Measurements from ENCODE around the gene CCNI2. TPM values are rescaled to one million over a fixed set of nuclear protein-coding genes. Genes with fewer than 3 reads are reported as not detected.
"Not testable (repeated sequence)": the region's sequence is repeated elsewhere in the genome, so short reads cannot be mapped to it uniquely, and the experiment has no call there.

Gene CCNI2
- total RNA-seq, 1 experiment from 2014 or later = not detected

- Histone ChIP-seq H3K4me1 (ENCODE audit: insufficient read depth, low read length, poor library complexity, severe bottlenecking) (no peaks in the 10 kb centered on the region), H3K27me3 (replicated peaks; ENCODE audit: insufficient read depth, low read depth, low read length, poor library complexity) (peaks cover 4% of the 10 kb centered on the region), H3K9me3 (ENCODE audit: low read depth, low read length, poor library complexity, severe bottlenecking) (no peaks in the 10 kb centered on the region), H3K4me3 (ENCODE audit: low read depth, low read length, poor library complexity, severe bottlenecking) (no peak overlapping the region), H3K36me3 (ENCODE audit: insufficient read depth, low read length, poor library complexity, severe bottlenecking) (no peaks in the 10 kb centered on the region), H3K27ac (ENCODE audit: low read depth, low read length, poor library complexity, severe bottlenecking) (no peak overlapping the region)
- ChIA-PET CTCF (no interaction called here), POLR2A (ENCODE audit: low non-redundant PET) (no interaction called here)
- intact Hi-C loops (cut with micrococcal nuclease; ENCODE audit: unreplicated experiment) = no loop called here
- DNase-seq (ENCODE audit: low spot score) = no peak
- no TSS peak for BruUV-seq (replicated peaks)
- TF ChIP-seq CTCF (conservative IDR thresholded peaks at IDR 0.05; ENCODE audit: low read depth, low read length) (no peak), EZH2 (IDR thresholded peaks at IDR 0.05; ENCODE audit: borderline replicate concordance, low read depth, low read length, poor library complexity, severe bottlenecking) (no peak)
Measured at GRCh38 chr5:132799392-132799791, 52.2 kb downstream of the CCNI2 start.

- BruUV-seq (replicated peaks) = no TSS peak
- TF ChIP-seq EZH2 (IDR thresholded peaks at IDR 0.05; ENCODE audit: borderline replicate concordance, low read depth, low read length, poor library complexity, severe bottlenecking) = no peak
- no peak for TF ChIP-seq CTCF (conservative IDR thresholded peaks at IDR 0.05; ENCODE audit: low read depth, low read length)
- intact Hi-C loops (cut with micrococcal nuclease; ENCODE audit: unreplicated experiment) = no loop called here
- H3K4me1 ChIP-seq (ENCODE audit: insufficient read depth, low read length, poor library complexity, severe bottlenecking) = no peaks in the 10 kb centered on the region
- peaks cover 4% of the 10 kb centered on the region for H3K27me3 ChIP-seq (replicated peaks; ENCODE audit: insufficient read depth, low read depth, low read length, poor library complexity)
- ChIA-PET CTCF (interaction anchor here (0.5 kb wide), 1 partner anchor 20 kb away, joined by 4 read pairs; no protein-coding TSS in a partner anchor), POLR2A (ENCODE audit: low non-redundant PET) (no interaction called here)
- H3K36me3 ChIP-seq (ENCODE audit: insufficient read depth, low read length, poor library complexity, severe bottlenecking) = no peaks in the 10 kb centered on the region
- H3K9me3 ChIP-seq (ENCODE audit: low read depth, low read length, poor library complexity, severe bottlenecking) = no peaks in the 10 kb centered on the region
- H3K4me3 ChIP-seq (ENCODE audit: low read depth, low read length, poor library complexity, severe bottlenecking) = no peak overlapping the region
- no peak overlapping the region for H3K27ac ChIP-seq (ENCODE audit: low read depth, low read length, poor library complexity, severe bottlenecking)
- DNase-seq (ENCODE audit: low spot score) = no peak
Measured at GRCh38 chr5:132800545-132800944, 53.3 kb downstream of the CCNI2 start.

- no peak for DNase-seq (ENCODE audit: low spot score)
- ChIA-PET CTCF (no interaction called here), POLR2A (ENCODE audit: low non-redundant PET) (no interaction called here)
- peaks cover 4% of the 10 kb centered on the region for H3K27me3 ChIP-seq (replicated peaks; ENCODE audit: insufficient read depth, low read depth, low read length, poor library complexity)
- no TSS peak for BruUV-seq (replicated peaks)
- TF ChIP-seq EZH2 (IDR thresholded peaks at IDR 0.05; ENCODE audit: borderline replicate concordance, low read depth, low read length, poor library complexity, severe bottlenecking) = no peak
- 0 out of 2 replicates have a peak, but pooled peaks have one; percentile 12 for TF ChIP-seq CTCF (conservative IDR thresholded peaks at IDR 0.05; ENCODE audit: low read depth, low read length)
- H3K36me3 ChIP-seq (ENCODE audit: insufficient read depth, low read length, poor library complexity, severe bottlenecking) = no peaks in the 10 kb centered on the region
- H3K27ac ChIP-seq (ENCODE audit: low read depth, low read length, poor library complexity, severe bottlenecking) = no peak overlapping the region
- no peaks in the 10 kb centered on the region for H3K4me1 ChIP-seq (ENCODE audit: insufficient read depth, low read length, poor library complexity, severe bottlenecking)
- no peaks in the 10 kb centered on the region for H3K9me3 ChIP-seq (ENCODE audit: low read depth, low read length, poor library complexity, severe bottlenecking)
- intact Hi-C loops (cut with micrococcal nuclease; ENCODE audit: unreplicated experiment) = no loop called here
- no peak overlapping the region for H3K4me3 ChIP-seq (ENCODE audit: low read depth, low read length, poor library complexity, severe bottlenecking)
Measured at GRCh38 chr5:132802044-132802684, 54.9 kb downstream of the CCNI2 start.

- H3K9me3 ChIP-seq (ENCODE audit: low read depth, low read length, poor library complexity, severe bottlenecking); POLR2A ChIA-PET (ENCODE audit: low non-redundant PET); H3K4me3 ChIP-seq (ENCODE audit: low read depth, low read length, poor library complexity, severe bottlenecking); BruUV-seq (replicated peaks); intact Hi-C loops (cut with micrococcal nuclease; ENCODE audit: unreplicated experiment); CTCF ChIA-PET; H3K27me3 ChIP-seq (replicated peaks; ENCODE audit: insufficient read depth, low read depth, low read length, poor library complexity); H3K27ac ChIP-seq (ENCODE audit: low read depth, low read length, poor library complexity, severe bottlenecking); DNase-seq (ENCODE audit: low spot score); H3K4me1 ChIP-seq (ENCODE audit: insufficient read depth, low read length, poor library complexity, severe bottlenecking); H3K36me3 ChIP-seq (ENCODE audit: insufficient read depth, low read length, poor library complexity, severe bottlenecking): not testable (repeated sequence)
Measured at GRCh38 chr5:132802685-132803066, 55.5 kb downstream of the CCNI2 start.
